HG03354 (cell line): ENCODE data around the gene STAC.
"Not testable (repeated sequence)": the region's sequence is repeated elsewhere in the genome, so short reads cannot be mapped to it uniquely, and the experiment has no call there.

ENCODE experiments used
- ATAC-seq: cut with Tn5 transposase; IDR thresholded peaks from one replicate; pipeline ENCODE4 v1.9.1; 2021; ENCODE audit warnings: mild to moderate bottlenecking; ENCODE audit not compliant: unreplicated experiment, poor library complexity, severe bottlenecking

The STAC gene

DNA sequence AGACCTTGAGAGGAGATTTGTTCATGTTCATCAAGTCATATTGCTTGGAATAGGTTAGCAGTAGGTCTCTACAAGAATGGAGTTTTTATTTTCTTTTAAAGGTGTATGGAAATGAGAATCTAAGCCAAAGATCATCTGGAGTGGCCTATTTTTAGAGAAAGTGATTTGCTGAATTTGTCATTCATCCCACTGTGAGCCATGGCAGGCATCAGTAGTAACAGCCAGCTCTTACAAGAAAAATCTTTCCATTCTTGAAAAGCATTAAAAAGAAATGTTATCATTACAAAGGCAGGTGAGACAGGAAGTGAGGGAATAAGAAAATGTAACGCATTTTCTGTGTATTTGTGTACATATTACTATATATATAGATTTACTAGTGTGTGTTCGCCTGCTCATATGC, 29.6 kb downstream of the STAC start:
- no peak for ATAC-seq

GRCh38 chr3:36411587-36411986, 31.3 kb downstream of the STAC start:
- ATAC-seq: no peak

- no peak for ATAC-seq
Observed at GRCh38 chr3:36416599-36416998, 36.3 kb downstream of the STAC start.

- ATAC-seq: no peak
Observed at GRCh38 chr3:36417237-36417636, 36.9 kb downstream of the STAC start.

GRCh38 chr3:36418296-36418695, 38.0 kb downstream of the STAC start:
- no peak for ATAC-seq

GRCh38 chr3:36428445-36428844, 48.1 kb downstream of the STAC start:
- ATAC-seq: no peak

- no peak for ATAC-seq
Observed at GRCh38 chr3:36429986-36430485, 49.7 kb downstream of the STAC start.

GRCh38 chr3:36433511-36433910, 53.2 kb downstream of the STAC start:
- ATAC-seq: no peak

DNA sequence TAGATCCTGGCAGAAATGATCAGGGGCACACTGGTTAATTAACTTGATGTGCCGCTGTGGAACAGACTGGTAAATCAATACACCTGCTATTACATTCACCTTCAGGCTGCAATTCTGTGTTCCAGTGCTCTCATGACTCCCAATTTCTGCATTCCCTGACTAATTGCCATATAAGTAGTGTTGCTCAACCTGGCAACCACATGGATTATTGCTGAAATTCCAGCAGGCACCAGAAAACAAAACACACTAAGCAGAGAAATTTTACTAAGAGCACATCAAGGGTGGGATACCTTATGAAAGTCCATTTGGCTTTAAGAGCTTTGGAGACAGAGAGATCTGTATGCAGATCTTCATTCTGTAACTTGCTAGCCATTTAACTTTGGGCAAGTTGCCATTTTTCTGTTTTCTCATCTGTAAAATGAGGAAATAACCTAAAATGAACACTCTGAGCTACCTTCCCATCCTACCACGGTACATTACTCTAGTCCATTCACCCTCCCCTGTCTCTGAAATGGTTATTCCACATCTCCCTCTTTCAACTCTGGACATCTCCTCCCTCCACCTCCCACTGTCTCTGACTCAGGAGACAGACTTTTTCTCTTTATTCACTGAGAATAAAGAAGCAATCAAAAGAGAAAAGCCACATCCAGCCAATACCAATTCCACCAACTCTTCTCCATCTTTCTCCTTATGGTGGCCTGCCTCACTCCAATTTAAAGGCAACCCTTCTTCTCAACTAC, 54.6 kb downstream of the STAC start:
- ATAC-seq: no peak

- no peak for ATAC-seq
Observed at GRCh38 chr3:36443028-36443686, 62.9 kb downstream of the STAC start.

- no peak for ATAC-seq
Observed at GRCh38 chr3:36444909-36445308, 64.6 kb downstream of the STAC start.

DNA sequence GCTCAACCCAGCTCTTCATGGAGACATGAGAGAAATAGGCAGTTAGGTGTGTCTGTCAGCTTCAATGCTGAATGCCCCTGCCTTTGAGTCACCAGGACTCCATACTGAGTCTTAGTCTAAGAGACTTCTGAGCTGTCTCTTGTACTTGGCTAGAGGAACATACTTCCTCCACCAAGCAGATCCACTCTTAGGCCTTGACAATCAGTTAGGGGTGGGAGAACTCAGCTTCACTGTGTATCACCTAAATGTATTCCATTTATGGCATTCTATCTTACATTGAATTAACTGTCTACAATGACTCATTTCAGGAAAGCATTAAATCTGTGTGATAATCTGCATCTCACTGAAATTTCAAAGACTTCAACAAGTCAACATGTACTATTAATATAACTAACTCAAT, 66.0 kb downstream of the STAC start:
- no peak for ATAC-seq

DNA sequence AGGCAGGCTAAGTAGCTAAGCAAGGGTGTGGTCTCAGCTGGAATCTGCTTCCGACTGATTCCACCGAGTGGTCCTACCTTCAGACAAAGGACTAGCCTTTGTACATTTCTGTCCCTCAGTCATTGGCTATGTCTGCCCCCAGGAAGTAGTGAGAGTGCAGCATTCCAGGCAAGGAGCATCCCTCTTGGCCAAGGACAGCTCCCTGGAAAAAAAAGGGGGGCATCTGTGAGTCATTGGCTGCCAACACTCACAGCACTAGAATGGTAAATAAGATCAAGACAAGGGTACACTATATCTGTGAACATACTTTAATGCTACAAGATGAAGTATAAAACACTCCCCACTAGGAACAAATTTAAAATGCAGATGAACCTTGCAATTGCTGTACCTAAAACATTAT, 66.8 kb downstream of the STAC start:
- no peak for ATAC-seq

DNA sequence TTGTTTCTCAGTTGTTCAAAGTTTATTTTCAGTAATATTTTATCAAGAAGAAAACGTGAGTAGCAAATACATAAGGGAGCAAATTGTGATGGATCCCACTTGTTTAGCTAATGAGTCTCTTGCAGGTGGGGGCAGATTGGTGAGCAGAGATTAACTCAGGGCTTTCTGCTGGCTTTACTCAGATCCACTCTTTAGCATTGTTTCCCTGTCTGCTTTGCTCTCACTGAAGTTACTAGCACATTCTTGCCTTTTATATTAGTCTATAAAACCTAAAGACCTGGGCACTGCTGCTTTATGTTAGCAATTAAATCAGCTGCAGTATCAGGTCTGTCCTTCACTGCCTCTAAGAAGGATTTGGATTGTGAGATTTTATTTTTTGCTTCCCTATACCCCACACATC, 71.5 kb downstream of the STAC start:
- ATAC-seq: no peak

GRCh38 chr3:36453213-36453612, 72.9 kb downstream of the STAC start:
- ATAC-seq: not testable (repeated sequence)

DNA sequence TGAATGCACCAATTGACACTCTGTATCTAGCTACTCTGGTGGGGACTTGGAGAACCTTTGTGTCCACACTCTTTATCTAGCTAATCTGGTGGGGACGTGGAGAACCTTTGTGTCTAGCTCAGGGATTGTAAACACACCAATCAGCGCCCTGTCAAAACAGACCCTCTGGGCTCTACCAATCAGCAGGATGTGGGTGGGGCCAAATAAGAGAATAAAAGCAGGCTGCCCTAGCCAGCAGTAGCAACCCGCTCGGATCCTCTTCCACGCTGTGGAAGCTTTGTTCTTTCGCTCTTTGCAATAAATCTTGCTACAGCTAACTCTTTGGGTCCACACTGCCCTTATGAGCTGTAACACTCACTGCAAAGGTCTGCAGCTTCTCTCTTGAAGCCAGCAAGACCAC, 73.6 kb downstream of the STAC start:
- not testable (repeated sequence) for ATAC-seq

DNA sequence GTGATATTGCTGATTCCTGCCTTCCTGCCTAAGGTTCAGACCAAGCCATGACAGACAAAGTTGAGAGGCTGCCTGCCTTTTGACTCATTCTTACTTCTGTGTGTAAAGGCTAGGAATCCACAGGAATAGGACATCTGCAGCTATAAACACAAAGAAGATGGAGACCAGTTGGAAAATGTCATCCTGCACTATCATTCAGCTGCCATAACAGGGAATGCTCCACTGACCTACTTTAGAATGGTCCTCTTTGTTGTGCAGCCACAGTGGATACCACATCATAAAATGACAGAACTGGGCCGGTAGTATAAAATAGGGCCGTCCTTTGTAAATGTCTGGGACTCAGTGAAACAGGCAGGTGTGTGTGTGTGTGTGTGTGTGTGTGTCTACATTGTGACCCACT, 75.1 kb downstream of the STAC start:
- ATAC-seq: no peak

DNA sequence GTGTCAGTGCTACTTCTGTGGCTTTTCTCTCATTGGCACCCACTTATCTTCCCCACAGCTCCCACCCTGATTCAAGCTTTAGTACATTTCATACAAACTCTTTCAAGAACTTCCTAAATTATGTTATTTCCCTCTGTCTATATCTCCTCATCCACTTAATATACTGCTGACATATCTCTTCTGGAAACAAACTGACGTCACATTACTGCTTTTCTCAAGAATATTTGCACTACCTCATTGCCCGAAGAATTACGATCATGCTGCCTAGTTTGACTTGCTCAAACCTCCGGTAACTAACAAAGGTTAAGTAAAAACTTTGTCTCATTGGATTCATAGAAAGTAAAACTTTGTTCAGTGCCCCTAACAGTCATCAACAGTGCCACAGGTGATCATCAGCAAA, 76.5 kb downstream of the STAC start:
- no peak for ATAC-seq

GRCh38 chr3:36457667-36458066, 77.4 kb downstream of the STAC start:
- ATAC-seq: no peak

GRCh38 chr3:36459177-36459576, 78.9 kb downstream of the STAC start:
- ATAC-seq: no peak

DNA sequence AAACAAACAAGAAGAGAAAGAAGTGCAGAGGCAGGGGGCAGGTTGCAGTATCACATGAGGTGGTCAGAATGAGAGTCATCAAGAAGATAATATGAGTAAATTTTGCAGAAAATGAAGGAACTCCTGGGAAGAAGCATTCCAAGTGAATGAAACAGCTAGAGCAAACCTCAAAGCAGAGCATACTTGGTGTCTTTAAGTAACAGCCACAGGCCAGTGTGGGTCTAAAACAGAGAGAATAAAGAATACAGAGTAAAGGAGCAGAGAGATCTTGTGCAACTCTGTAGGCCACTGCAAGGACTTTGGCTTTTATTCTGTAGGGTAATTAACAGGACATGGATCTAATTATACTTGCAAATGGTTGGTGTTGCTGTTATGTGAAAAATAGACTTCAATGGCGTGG, 81.3 kb downstream of the STAC start:
- no peak for ATAC-seq
